ENCODE results near the gene TTC21B. TPM values are rescaled to one million over a fixed set of nuclear protein-coding genes. Genes with fewer than 3 reads are reported as not detected.

The TTC21B gene
- total and polyA plus RNA-seq, 2 of the 8 experiments (the other 6 are each of a cell fraction or from before 2014, with no cell fraction given) = 6.9 to 20.8 TPM

- no peak for TF ChIP-seq CHD7 (IDR thresholded peaks at IDR 0.05; ENCODE audit: insufficient replicate concordance, low read length)
- TF ChIP-seq ATF3 (IDR thresholded peaks at IDR 0.05; ENCODE audit: insufficient read depth, low read depth, low read length) = no peak
- TF ChIP-seq CEBPB (IDR thresholded peaks at IDR 0.05; ENCODE audit: low read depth, low read length) = no peak
- no peak for TF ChIP-seq CTCF (IDR thresholded peaks at IDR 0.05; ENCODE audit: control extremely low read depth in 1 of 3, insufficient read depth in 1 of 3, low read depth in 1 of 3, low read length in 3 of 3)
- no peak for TF ChIP-seq CBX5 (IDR thresholded peaks at IDR 0.05; ENCODE audit: low read depth, low read length)
- no peak for TF ChIP-seq MAX (IDR thresholded peaks at IDR 0.05)
- no peak for TF ChIP-seq RXRA (IDR thresholded peaks at IDR 0.05; ENCODE audit: insufficient read depth, low read depth, low read length)
- no peak for TF ChIP-seq TCF12 (IDR thresholded peaks at IDR 0.05; ENCODE audit: low read depth, low read length)
Measured at GRCh38 chr2:165835363-165835762, 118.2 kb downstream of the TTC21B start (continued).
